ENCODE measurements around the gene SPHKAP.
A peak's percentile ranks its signal among the peaks of the same experiment; 100 is the strongest.

SPHKAP gene

GRCh38 chr2:228064796-228065315 lies 116.6 kb downstream of the SPHKAP start:
- H3K9me3 ChIP-seq (ENCODE audit: low read depth, low read length) = no peaks in the 10 kb centered on the region
- DNase-seq (ENCODE audit: low read depth, low spot score) = no peak
- TF ChIP-seq EZH2 (IDR thresholded peaks at IDR 0.05) = no peak
- no peaks in the 10 kb centered on the region for H3K36me3 ChIP-seq (ENCODE audit: insufficient read depth, low read length)
- no peak overlapping the region for H3K4me3 ChIP-seq
- no peak overlapping the region for H3K9ac ChIP-seq (ENCODE audit: insufficient read length)
- H3K27ac ChIP-seq = no peak overlapping the region

GRCh38 chr2:228064024-228064423 lies 117.5 kb downstream of the SPHKAP start:
- H3K9me3 ChIP-seq (ENCODE audit: low read depth, low read length) = no peaks in the 10 kb centered on the region
- H3K27ac ChIP-seq = no peak overlapping the region
- H3K36me3 ChIP-seq (ENCODE audit: insufficient read depth, low read length) = no peaks in the 10 kb centered on the region
- DNase-seq (ENCODE audit: low read depth, low spot score) = no peak
- no peak overlapping the region for H3K4me3 ChIP-seq
- no peak for TF ChIP-seq EZH2 (IDR thresholded peaks at IDR 0.05)
- TF ChIP-seq FOXP2 (optimal IDR thresholded peaks at IDR 0.05; ENCODE audit: control extremely low read depth, extremely low read length, insufficient read depth) = no peak
- no peak for TF ChIP-seq POLR2AphosphoS5 (IDR thresholded peaks at IDR 0.05; ENCODE audit: borderline replicate concordance, low read depth, low read length)
- H3K9ac ChIP-seq (ENCODE audit: insufficient read length) = no peak overlapping the region

GRCh38 chr2:228063558-228063957 lies 117.9 kb downstream of the SPHKAP start:
- TF ChIP-seq EZH2 (IDR thresholded peaks at IDR 0.05) (no peak), POLR2AphosphoS5 (IDR thresholded peaks at IDR 0.05; ENCODE audit: borderline replicate concordance, low read depth, low read length) (no peak), FOXP2 (optimal IDR thresholded peaks at IDR 0.05; ENCODE audit: control extremely low read depth, extremely low read length, insufficient read depth) (no peak)
- Histone ChIP-seq H3K27ac (no peak overlapping the region), H3K9me3 (ENCODE audit: low read depth, low read length) (no peaks in the 10 kb centered on the region), H3K4me3 (no peak overlapping the region), H3K9ac (ENCODE audit: insufficient read length) (no peak overlapping the region), H3K36me3 (ENCODE audit: insufficient read depth, low read length) (no peaks in the 10 kb centered on the region)
- no peak for DNase-seq (ENCODE audit: low read depth, low spot score)

- TF ChIP-seq EZH2 (IDR thresholded peaks at IDR 0.05) (no peak), POLR2AphosphoS5 (IDR thresholded peaks at IDR 0.05; ENCODE audit: borderline replicate concordance, low read depth, low read length) (no peak), FOXP2 (optimal IDR thresholded peaks at IDR 0.05; ENCODE audit: control extremely low read depth, extremely low read length, insufficient read depth) (no peak)
- Histone ChIP-seq H3K27ac (no peak overlapping the region), H3K9ac (ENCODE audit: insufficient read length) (no peak overlapping the region), H3K9me3 (ENCODE audit: low read depth, low read length) (no peaks in the 10 kb centered on the region), H3K36me3 (ENCODE audit: insufficient read depth, low read length) (no peaks in the 10 kb centered on the region), H3K4me3 (no peak overlapping the region)
- no peak for DNase-seq (ENCODE audit: low read depth, low spot score)
Observed at GRCh38 chr2:228059735-228060134, 121.8 kb downstream of the SPHKAP start.

GRCh38 chr2:228056293-228057097 lies 125.0 kb downstream of the SPHKAP start:
- no peak overlapping the region for H3K9ac ChIP-seq (ENCODE audit: insufficient read length)
- H3K9me3 ChIP-seq (ENCODE audit: low read depth, low read length) = no peaks in the 10 kb centered on the region
- no peak for TF ChIP-seq EZH2 (IDR thresholded peaks at IDR 0.05)
- TF ChIP-seq POLR2AphosphoS5 (IDR thresholded peaks at IDR 0.05; ENCODE audit: borderline replicate concordance, low read depth, low read length) = no peak; the same call in 1 of the 2 replicates
- no peak for TF ChIP-seq FOXP2 (optimal IDR thresholded peaks at IDR 0.05; ENCODE audit: control extremely low read depth, extremely low read length, insufficient read depth)
- no peak overlapping the region; the same call in 1 of the 2 replicates for H3K4me3 ChIP-seq
- peak; percentile 22 for DNase-seq (ENCODE audit: low read depth, low spot score)
- no peak overlapping the region for H3K27ac ChIP-seq
- no peaks in the 10 kb centered on the region for H3K36me3 ChIP-seq (ENCODE audit: insufficient read depth, low read length)

GRCh38 chr2:228048838-228049490 lies 132.5 kb downstream of the SPHKAP start:
- TF ChIP-seq FOXP2 (optimal IDR thresholded peaks at IDR 0.05; ENCODE audit: control extremely low read depth, extremely low read length, insufficient read depth) = no peak
- no peak for TF ChIP-seq EZH2 (IDR thresholded peaks at IDR 0.05)
- TF ChIP-seq POLR2AphosphoS5 (IDR thresholded peaks at IDR 0.05; ENCODE audit: borderline replicate concordance, low read depth, low read length) = no peak
- H3K27ac ChIP-seq = no peak overlapping the region
- H3K9ac ChIP-seq (ENCODE audit: insufficient read length) = no peak overlapping the region
- no peak overlapping the region for H3K4me3 ChIP-seq
- no peaks in the 10 kb centered on the region for H3K9me3 ChIP-seq (ENCODE audit: low read depth, low read length)
- no peaks in the 10 kb centered on the region for H3K36me3 ChIP-seq (ENCODE audit: insufficient read depth, low read length)
- DNase-seq (ENCODE audit: low read depth, low spot score) = peak; percentile 51

- Histone ChIP-seq H3K4me3 (no peak overlapping the region), H3K36me3 (ENCODE audit: insufficient read depth, low read length) (no peaks in the 10 kb centered on the region), H3K9ac (ENCODE audit: insufficient read length) (no peak overlapping the region), H3K27ac (no peak overlapping the region), H3K9me3 (ENCODE audit: low read depth, low read length) (no peaks in the 10 kb centered on the region)
- no peak for DNase-seq (ENCODE audit: low read depth, low spot score)
- TF ChIP-seq FOXP2 (optimal IDR thresholded peaks at IDR 0.05; ENCODE audit: control extremely low read depth, extremely low read length, insufficient read depth) = no peak
- no peak for TF ChIP-seq POLR2AphosphoS5 (IDR thresholded peaks at IDR 0.05; ENCODE audit: borderline replicate concordance, low read depth, low read length)
- TF ChIP-seq EZH2 (IDR thresholded peaks at IDR 0.05) = no peak
Observed at GRCh38 chr2:228040995-228041394, 140.5 kb downstream of the SPHKAP start.

GRCh38 chr2:228039752-228040534 lies 141.5 kb downstream of the SPHKAP start:
- no peak for DNase-seq (ENCODE audit: low read depth, low spot score)

More at GRCh38 chr2:228039752-228040534, 141.5 kb downstream of the SPHKAP start:
- Histone ChIP-seq H3K9me3 (ENCODE audit: low read depth, low read length) (no peaks in the 10 kb centered on the region), H3K4me3 (no peak overlapping the region), H3K27ac (no peak overlapping the region), H3K9ac (ENCODE audit: insufficient read length) (no peak overlapping the region), H3K36me3 (ENCODE audit: insufficient read depth, low read length) (no peaks in the 10 kb centered on the region)
- TF ChIP-seq POLR2AphosphoS5 (IDR thresholded peaks at IDR 0.05; ENCODE audit: borderline replicate concordance, low read depth, low read length) = no peak
- no peak for TF ChIP-seq EZH2 (IDR thresholded peaks at IDR 0.05)
- TF ChIP-seq FOXP2 (optimal IDR thresholded peaks at IDR 0.05; ENCODE audit: control extremely low read depth, extremely low read length, insufficient read depth) = no peak

All from SK-N-MC (cell line).